ENCODE measurements around the gene BCL2A1. TPM values are rescaled to one million over a fixed set of nuclear protein-coding genes. Genes with fewer than 3 reads are reported as not detected.

BCL2A1 gene
- total and polyA plus RNA-seq, 2 of the 4 experiments (the other 2 are of a cell fraction): 2.3 to 4.5 TPM

GRCh38 chr15:80012060-80012726 is 41.2 kb upstream of the BCL2A1 start:
- WGBS, 2 experiments (ENCODE audit: extremely low coverage in 2 of 2, insufficient read length in 1 of 2): no CpG with 5 or more reads among the region's 6 CpGs
- Histone ChIP-seq H3K14ac (replicated peaks; ENCODE audit: low read depth, low read length) (no peak overlapping the region), H3K4ac (ENCODE audit: low read depth, low read length) (no peak overlapping the region), H3K4me2 (ENCODE audit: low read depth, low read length) (no peak overlapping the region), H3K27me3 (ENCODE audit: control insufficient read depth, insufficient read depth, low read length) (no peaks in the 10 kb centered on the region), H2BK5ac (ENCODE audit: low read depth, low read length, poor library complexity, severe bottlenecking) (no peak overlapping the region), H3K9me1 (ENCODE audit: insufficient read depth, low read length) (peaks cover 5% of the 10 kb centered on the region; the same call in 1 of the 2 replicates), H3K4me3 (ENCODE audit: insufficient read depth, low read depth, low read length) (no peak overlapping the region), H4K20me1 (ENCODE audit: insufficient read depth, low read length) (no peaks in the 10 kb centered on the region), H3K18ac (ENCODE audit: low read depth, low read length) (no peak overlapping the region), H3K4me1 (ENCODE audit: control insufficient read depth, insufficient read depth, low read length) (peaks cover 5% of the 10 kb centered on the region), H4K91ac (ENCODE audit: insufficient read depth, low read depth, low read length) (no peak overlapping the region), H3K9ac (ENCODE audit: low read depth, low read length) (no peak overlapping the region), H4K8ac (ENCODE audit: low read depth in 2 of 2, low read length in 2 of 2) (peak overlapping the region in 1 of 2 experiments; percentile 17; a peak in 1 of 4 replicates), H2AFZ (replicated peaks; ENCODE audit: low read length, poor library complexity) (no peak overlapping the region), H3K79me1 (ENCODE audit: low read depth in 1 of 2, low read length in 2 of 2) (no peaks in the 10 kb centered on the region), H3K27ac (ENCODE audit: insufficient read depth, low read length) (no peak overlapping the region), H4K5ac (ENCODE audit: low read depth, low read length) (no peak overlapping the region), H3K36me3 (ENCODE audit: control insufficient read depth, insufficient read depth, low read length) (no peaks in the 10 kb centered on the region), H2AK5ac (ENCODE audit: low read depth, low read length) (no peak overlapping the region), H3K23ac (ENCODE audit: low read depth, low read length) (no peak overlapping the region), H2BK15ac (ENCODE audit: low read depth, low read length) (no peak overlapping the region), H3K9me3 (ENCODE audit: control insufficient read depth, insufficient read depth, low read length) (peaks cover 2% of the 10 kb centered on the region; the same call in 1 of the 2 replicates), H2BK20ac (ENCODE audit: low read depth, low read length) (no peak overlapping the region; the same call in 1 of the 2 replicates), H2BK120ac (ENCODE audit: low read depth, low read length) (peak overlapping the region; percentile 58; the same call in 1 of the 2 replicates), H2AK9ac (replicated peaks; ENCODE audit: low read depth, low read length, poor library complexity) (no peak overlapping the region), H3K56ac (ENCODE audit: extremely low read depth, insufficient read depth, low read length) (no peak overlapping the region)
- in situ Hi-C loops (cut with MboI; ENCODE audit: low sequenced_read_pairs): no loop called here
- dilution Hi-C loops (cut with HindIII; ENCODE audit: low sequenced_read_pairs, unreplicated experiment): no loop called here
- ATAC-seq (ENCODE audit: low read depth): no peak
- POLR2A ChIA-PET (ENCODE audit: unreplicated experiment): no interaction called here
- no peak for DNase-seq
- CTCF ChIA-PET: no interaction called here
- no TSS peak for BruUV-seq (replicated peaks)
- TF ChIP-seq, protein P1, sequence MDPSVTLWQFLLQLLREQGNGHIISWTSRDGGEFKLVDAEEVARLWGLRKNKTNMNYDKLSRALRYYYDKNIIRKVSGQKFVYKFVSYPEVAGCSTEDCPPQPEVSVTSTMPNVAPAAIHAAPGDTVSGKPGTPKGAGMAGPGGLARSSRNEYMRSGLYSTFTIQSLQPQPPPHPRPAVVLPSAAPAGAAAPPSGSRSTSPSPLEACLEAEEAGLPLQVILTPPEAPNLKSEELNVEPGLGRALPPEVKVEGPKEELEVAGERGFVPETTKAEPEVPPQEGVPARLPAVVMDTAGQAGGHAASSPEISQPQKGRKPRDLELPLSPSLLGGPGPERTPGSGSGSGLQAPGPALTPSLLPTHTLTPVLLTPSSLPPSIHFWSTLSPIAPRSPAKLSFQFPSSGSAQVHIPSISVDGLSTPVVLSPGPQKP (IDR thresholded peaks at IDR 0.05; ENCODE audit: borderline replicate concordance, low read depth, low read length): no peak
- TF ChIP-seq MXI1 (IDR thresholded peaks at IDR 0.05; ENCODE audit: borderline replicate concordance, low read depth, low read length): no peak
- no peak for TF ChIP-seq SMC3 (IDR thresholded peaks at IDR 0.05; ENCODE audit: low read depth, low read length)
- no peak for TF ChIP-seq MAFK (IDR thresholded peaks at IDR 0.05; ENCODE audit: low read depth, low read length)
- TF ChIP-seq POLR2A (IDR thresholded peaks at IDR 0.05; ENCODE audit: low read depth, low read length): no peak
- TF ChIP-seq CEBPB (IDR thresholded peaks at IDR 0.05; ENCODE audit: low read depth, low read length): no peak
- TF ChIP-seq USF2 (IDR thresholded peaks at IDR 0.05; ENCODE audit: low read depth, low read length): no peak
- TF ChIP-seq FOS (IDR thresholded peaks at IDR 0.05; ENCODE audit: low read depth, low read length): no peak
- TF ChIP-seq CHD1 (IDR thresholded peaks at IDR 0.05; ENCODE audit: low read depth, low read length): no peak
- TF ChIP-seq MAZ (IDR thresholded peaks at IDR 0.05; ENCODE audit: borderline replicate concordance, low read depth, low read length): no peak
- no peak for TF ChIP-seq NFE2L2 (IDR thresholded peaks at IDR 0.05; ENCODE audit: low read depth, low read length)
- TF ChIP-seq RFX5 (IDR thresholded peaks at IDR 0.05; ENCODE audit: low read depth, low read length): no peak
- TF ChIP-seq, protein P2, sequence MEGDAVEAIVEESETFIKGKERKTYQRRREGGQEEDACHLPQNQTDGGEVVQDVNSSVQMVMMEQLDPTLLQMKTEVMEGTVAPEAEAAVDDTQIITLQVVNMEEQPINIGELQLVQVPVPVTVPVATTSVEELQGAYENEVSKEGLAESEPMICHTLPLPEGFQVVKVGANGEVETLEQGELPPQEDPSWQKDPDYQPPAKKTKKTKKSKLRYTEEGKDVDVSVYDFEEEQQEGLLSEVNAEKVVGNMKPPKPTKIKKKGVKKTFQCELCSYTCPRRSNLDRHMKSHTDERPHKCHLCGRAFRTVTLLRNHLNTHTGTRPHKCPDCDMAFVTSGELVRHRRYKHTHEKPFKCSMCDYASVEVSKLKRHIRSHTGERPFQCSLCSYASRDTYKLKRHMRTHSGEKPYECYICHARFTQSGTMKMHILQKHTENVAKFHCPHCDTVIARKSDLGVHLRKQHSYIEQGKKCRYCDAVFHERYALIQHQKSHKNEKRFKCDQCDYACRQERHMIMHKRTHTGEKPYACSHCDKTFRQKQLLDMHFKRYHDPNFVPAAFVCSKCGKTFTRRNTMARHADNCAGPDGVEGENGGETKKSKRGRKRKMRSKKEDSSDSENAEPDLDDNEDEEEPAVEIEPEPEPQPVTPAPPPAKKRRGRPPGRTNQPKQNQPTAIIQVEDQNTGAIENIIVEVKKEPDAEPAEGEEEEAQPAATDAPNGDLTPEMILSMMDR (conservative IDR thresholded peaks at IDR 0.05; ENCODE audit: low read depth, low read length): no peak
- no peak for TF ChIP-seq RCOR1 (IDR thresholded peaks at IDR 0.05; ENCODE audit: insufficient replicate concordance, low read length)
- TF ChIP-seq BHLHE40 (IDR thresholded peaks at IDR 0.05; ENCODE audit: low read depth, low read length): no peak
- TF ChIP-seq RAD21 (IDR thresholded peaks at IDR 0.05; ENCODE audit: low read length): no peak
- intact Hi-C loops (cut with micrococcal nuclease): no loop called here

Data from IMR-90 (cell line).